SU-DHL-6 (cell line): ENCODE measurements around the gene EMC10.

Experiments
- H2AFZ ChIP-seq: fragments of 200-600 bp; sonication (generic); 2 replicates; pipeline ENCODE4 v1.6.1; 2014; ENCODE audit warnings: low read depth, mild to moderate bottlenecking, moderate library complexity, mixed read lengths, antibody characterized with exemption, low read length; ENCODE audit not compliant: severe bottlenecking
- H3F3A ChIP-seq: fragments of 200-600 bp; shearing (Covaris generic); 2 replicates; pipeline ENCODE4 v1.6.0; 2016; ENCODE audit warnings: antibody characterized with exemption, mild to moderate bottlenecking; ENCODE audit not compliant: insufficient read depth
- H3K27ac ChIP-seq: fragments of 200-600 bp; sonication (generic); 2 replicates; pipeline ENCODE4 v1.5.1; 2016; ENCODE audit warnings: low read depth, mild to moderate bottlenecking, low read length, moderate library complexity, mixed read lengths
- H3K27me3 ChIP-seq: fragments of 200-600 bp; sonication (generic), shearing (Covaris generic); 2 replicates; pipeline ENCODE4 v1.6.0; 2014; ENCODE audit warnings: mild to moderate bottlenecking, low read length
- H3K36me3 ChIP-seq: fragments of 200-600 bp; sonication (generic); 2 replicates; pipeline ENCODE4 v1.6.1; 2014; ENCODE audit warnings: mild to moderate bottlenecking, low read length, mixed read lengths
- H3K4me2 ChIP-seq: fragments of 300-600, 200-600 bp; shearing (Covaris generic), sonication (generic); 2 replicates; pipeline ENCODE4 v1.6.0; 2014; ENCODE audit warnings: low read length, low read depth, mild to moderate bottlenecking; ENCODE audit not compliant: poor library complexity, severe bottlenecking
- H3K4me3 ChIP-seq: fragments of 200-600 bp; sonication (generic); 2 replicates; pipeline ENCODE4 v1.5.1; 2014; ENCODE audit warnings: antibody characterized with exemption, low read length, mild to moderate bottlenecking, mixed read lengths; ENCODE audit not compliant: insufficient read depth, poor library complexity, severe bottlenecking
- H3K79me2 ChIP-seq: fragments of 200-600 bp; sonication (generic); 2 replicates; pipeline ENCODE4 v1.6.1; 2014; ENCODE audit warnings: mild to moderate bottlenecking, low read length, moderate library complexity; ENCODE audit not compliant: insufficient read depth
- H3K9ac ChIP-seq: fragments of 200-600 bp; sonication (generic); 2 replicates; pipeline ENCODE4 v1.7.0; 2014; ENCODE audit warnings: mild to moderate bottlenecking, low read length
- H3K9me2 ChIP-seq: fragments of 200-600 bp; sonication (generic); replicated peaks from 2 replicates; pipeline ENCODE4 v1.6.1; 2014; ENCODE audit warnings: low read length; ENCODE audit not compliant: insufficient read depth
- H3K9me3 ChIP-seq: fragments of 200-600 bp; sonication (generic); 2 replicates; pipeline ENCODE4 v1.6.1; 2014; ENCODE audit warnings: low read length, mixed read lengths; ENCODE audit not compliant: insufficient read depth
- H4K20me1 ChIP-seq: fragments of 200-600 bp; sonication (generic); 2 replicates; pipeline ENCODE4 v1.6.1; 2014; ENCODE audit warnings: low read depth, mild to moderate bottlenecking, antibody characterized with exemption, low read length, moderate library complexity, mixed read lengths
- CTCF ChIP-seq: fragments of 200-600 bp; sonication (generic); IDR thresholded peaks from one replicate; pipeline ENCODE4 v1.5.1; 2017; ENCODE audit warnings: antibody characterized with exemption, mild to moderate bottlenecking, low read length, moderate library complexity; ENCODE audit not compliant: insufficient read depth, poor library complexity, severe bottlenecking
- EZH2phosphoT487 ChIP-seq: fragments of 200-600 bp; sonication (generic), shearing (Covaris generic); conservative IDR thresholded peaks from 2 replicates; pipeline ENCODE4 v1.6.1; 2018; ENCODE audit warnings: mild to moderate bottlenecking, antibody characterized with exemption, low read length, moderate library complexity, mixed read lengths

The EMC10 gene

GRCh38 chr19:50518091-50519005 is 42.0 kb downstream of the EMC10 start:
- H3K79me2 ChIP-seq = no peaks in the 10 kb centered on the region
- H2AFZ ChIP-seq = no peak overlapping the region
- H3K36me3 ChIP-seq = no peaks in the 10 kb centered on the region
- no peak overlapping the region for H3K27ac ChIP-seq
- no peaks in the 10 kb centered on the region for H3F3A ChIP-seq
- no peaks in the 10 kb centered on the region for H3K9me2 ChIP-seq
- no peaks in the 10 kb centered on the region for H3K27me3 ChIP-seq
- no peak overlapping the region for H3K4me2 ChIP-seq
- no peak overlapping the region for H3K4me3 ChIP-seq
- H3K9ac ChIP-seq = no peak overlapping the region
- H3K9me3 ChIP-seq = no peaks in the 10 kb centered on the region
- TF ChIP-seq EZH2phosphoT487 (no peak), CTCF (no peak)
- H4K20me1 ChIP-seq = no peaks in the 10 kb centered on the region

- no peak overlapping the region for H3K4me2 ChIP-seq
Measured at GRCh38 chr19:50519006-50519575, 42.8 kb downstream of the EMC10 start.

GRCh38 chr19:50520822-50521465 is 44.6 kb downstream of the EMC10 start:
- Histone ChIP-seq H4K20me1 (no peaks in the 10 kb centered on the region), H3K9ac (no peak overlapping the region), H3K4me2 (no peak overlapping the region), H3K9me2 (no peaks in the 10 kb centered on the region), H3K27ac (no peak overlapping the region), H3K4me3 (no peak overlapping the region), H3K79me2 (no peaks in the 10 kb centered on the region), H3K36me3 (no peaks in the 10 kb centered on the region), H3F3A (no peaks in the 10 kb centered on the region), H2AFZ (no peak overlapping the region), H3K9me3 (no peaks in the 10 kb centered on the region), H3K27me3 (no peaks in the 10 kb centered on the region)
- no peak for TF ChIP-seq EZH2phosphoT487
- no peak for TF ChIP-seq CTCF

More at GRCh38 chr19:50519006-50519575, 42.8 kb downstream of the EMC10 start:
- no peak overlapping the region for H2AFZ ChIP-seq
- H3K79me2 ChIP-seq = no peaks in the 10 kb centered on the region
- no peak overlapping the region for H3K9ac ChIP-seq
- H3K27ac ChIP-seq = no peak overlapping the region
- H3K9me2 ChIP-seq = no peaks in the 10 kb centered on the region
- no peak for TF ChIP-seq EZH2phosphoT487
- no peak for TF ChIP-seq CTCF
- no peaks in the 10 kb centered on the region for H3F3A ChIP-seq
- H3K4me3 ChIP-seq = no peak overlapping the region
- H4K20me1 ChIP-seq = no peaks in the 10 kb centered on the region
- H3K9me3 ChIP-seq = no peaks in the 10 kb centered on the region
- no peaks in the 10 kb centered on the region for H3K36me3 ChIP-seq
- H3K27me3 ChIP-seq = no peaks in the 10 kb centered on the region
